Measurements from ENCODE around the gene FBXL22.

- TF ChIP-seq, protein P1, sequence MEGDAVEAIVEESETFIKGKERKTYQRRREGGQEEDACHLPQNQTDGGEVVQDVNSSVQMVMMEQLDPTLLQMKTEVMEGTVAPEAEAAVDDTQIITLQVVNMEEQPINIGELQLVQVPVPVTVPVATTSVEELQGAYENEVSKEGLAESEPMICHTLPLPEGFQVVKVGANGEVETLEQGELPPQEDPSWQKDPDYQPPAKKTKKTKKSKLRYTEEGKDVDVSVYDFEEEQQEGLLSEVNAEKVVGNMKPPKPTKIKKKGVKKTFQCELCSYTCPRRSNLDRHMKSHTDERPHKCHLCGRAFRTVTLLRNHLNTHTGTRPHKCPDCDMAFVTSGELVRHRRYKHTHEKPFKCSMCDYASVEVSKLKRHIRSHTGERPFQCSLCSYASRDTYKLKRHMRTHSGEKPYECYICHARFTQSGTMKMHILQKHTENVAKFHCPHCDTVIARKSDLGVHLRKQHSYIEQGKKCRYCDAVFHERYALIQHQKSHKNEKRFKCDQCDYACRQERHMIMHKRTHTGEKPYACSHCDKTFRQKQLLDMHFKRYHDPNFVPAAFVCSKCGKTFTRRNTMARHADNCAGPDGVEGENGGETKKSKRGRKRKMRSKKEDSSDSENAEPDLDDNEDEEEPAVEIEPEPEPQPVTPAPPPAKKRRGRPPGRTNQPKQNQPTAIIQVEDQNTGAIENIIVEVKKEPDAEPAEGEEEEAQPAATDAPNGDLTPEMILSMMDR (IDR thresholded peaks at IDR 0.05), result no peak
- no peak for TF ChIP-seq POLR2A (IDR thresholded peaks at IDR 0.05)
Measured at GRCh38 chr15:63572749-63573464, 24.3 kb upstream of the FBXL22 start.

Data from prostate gland (tissue), 2 donors.